ENCODE results near the gene LMNTD2. TPM values are rescaled to one million over a fixed set of nuclear protein-coding genes. Genes with fewer than 3 reads are reported as not detected.

The LMNTD2 gene
- total and polyA plus RNA-seq, 2 donors (not counting 3 experiments of a cell fraction or from before 2014, with no cell fraction given), result 2.1 to 2.6 TPM

DNA sequence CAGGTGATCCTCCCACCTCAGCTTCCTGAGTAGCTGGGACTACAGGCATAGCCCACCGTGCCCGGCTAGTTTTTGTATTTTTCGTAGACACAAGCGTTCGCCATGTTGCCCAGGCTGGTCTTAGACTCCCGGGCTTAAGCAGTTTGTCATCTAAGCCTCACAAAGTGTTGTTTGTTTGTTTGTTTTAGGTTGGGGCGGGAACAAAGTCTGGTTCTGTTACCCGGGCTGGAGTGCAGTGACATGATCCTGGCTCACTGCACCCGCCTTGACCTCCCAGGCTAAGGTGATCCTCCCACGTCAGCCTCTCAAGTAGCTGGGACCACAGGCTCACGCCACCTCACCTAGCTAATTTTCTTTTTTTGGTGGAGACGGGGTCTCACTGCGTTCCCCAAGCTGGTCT lies 42.6 kb upstream of the LMNTD2 start:
- Histone ChIP-seq H3K27ac (ENCODE audit: insufficient read depth, low read depth, low read length) (no peak overlapping the region), H3K4me3 (replicated peaks in 1 of 3; ENCODE audit: insufficient read depth in 1 of 3, low read depth in 1 of 3, low read length in 3 of 3) (no peak overlapping the region), H3K9ac (replicated peaks; ENCODE audit: extremely low read depth, insufficient read depth, low read length) (no peak overlapping the region), H3K4me2 (ENCODE audit: insufficient read depth, low read length) (no peak overlapping the region), H3K4me1 (ENCODE audit: control insufficient read depth, extremely low read depth, insufficient read depth, low read length) (no peaks in the 10 kb centered on the region), H3K9me3 (replicated peaks; ENCODE audit: control insufficient read depth, insufficient read depth, low read length) (no peaks in the 10 kb centered on the region), H3K9me1 (replicated peaks; ENCODE audit: control insufficient read depth, extremely low read depth, insufficient read depth, low read length) (no peaks in the 10 kb centered on the region), H3K27me3 (ENCODE audit: control insufficient read depth in 2 of 2, insufficient read depth in 2 of 2, low read length in 2 of 2) (no peaks in the 10 kb centered on the region), H3K36me3 (ENCODE audit: control insufficient read depth in 2 of 2, extremely low read depth in 1 of 2, insufficient read depth in 2 of 2, low read length in 2 of 2) (peaks cover 21 to 68% of the 10 kb centered on the region in 2 experiments), H4K20me1 (replicated peaks; ENCODE audit: control insufficient read depth, extremely low read depth, insufficient read depth, low read length) (no peaks in the 10 kb centered on the region), H3K79me2 (ENCODE audit: control insufficient read depth, insufficient read depth, low read length) (no peaks in the 10 kb centered on the region), H2AFZ (ENCODE audit: low read depth, low read length) (no peak overlapping the region)
- CTCF ChIA-PET, result no interaction called here
- BruUV-seq (replicated peaks), result no TSS peak
- POLR2A ChIA-PET, result no interaction called here
- no peak for FAIRE-seq
- TF ChIP-seq POLR2AphosphoS5 (IDR thresholded peaks at IDR 0.05; ENCODE audit: insufficient read depth, low read depth, low read length), result no peak
- no peak for TF ChIP-seq POLR2A (IDR thresholded peaks at IDR 0.05; ENCODE audit: low read depth, low read length)
- TF ChIP-seq, protein P1, sequence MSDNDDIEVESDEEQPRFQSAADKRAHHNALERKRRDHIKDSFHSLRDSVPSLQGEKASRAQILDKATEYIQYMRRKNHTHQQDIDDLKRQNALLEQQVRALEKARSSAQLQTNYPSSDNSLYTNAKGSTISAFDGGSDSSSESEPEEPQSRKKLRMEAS (IDR thresholded peaks at IDR 0.05; ENCODE audit: insufficient read depth, insufficient read length), result no peak
- no peak for TF ChIP-seq GATA2 (IDR thresholded peaks at IDR 0.05; ENCODE audit: insufficient read depth, insufficient read length, low read depth, low read length)
- no peak for TF ChIP-seq FOS (IDR thresholded peaks at IDR 0.05; ENCODE audit: borderline replicate concordance, insufficient read depth, low read length)
- TF ChIP-seq JUN (IDR thresholded peaks at IDR 0.05; ENCODE audit: borderline replicate concordance, insufficient read depth, insufficient read length, low read depth), result no peak
- TF ChIP-seq EZH2 (IDR thresholded peaks at IDR 0.05; ENCODE audit: borderline replicate concordance, low read depth, low read length, severe bottlenecking), result no peak
- no peak for TF ChIP-seq MYC (IDR thresholded peaks at IDR 0.05; ENCODE audit: low read depth, low read length)
- TF ChIP-seq, protein P2, sequence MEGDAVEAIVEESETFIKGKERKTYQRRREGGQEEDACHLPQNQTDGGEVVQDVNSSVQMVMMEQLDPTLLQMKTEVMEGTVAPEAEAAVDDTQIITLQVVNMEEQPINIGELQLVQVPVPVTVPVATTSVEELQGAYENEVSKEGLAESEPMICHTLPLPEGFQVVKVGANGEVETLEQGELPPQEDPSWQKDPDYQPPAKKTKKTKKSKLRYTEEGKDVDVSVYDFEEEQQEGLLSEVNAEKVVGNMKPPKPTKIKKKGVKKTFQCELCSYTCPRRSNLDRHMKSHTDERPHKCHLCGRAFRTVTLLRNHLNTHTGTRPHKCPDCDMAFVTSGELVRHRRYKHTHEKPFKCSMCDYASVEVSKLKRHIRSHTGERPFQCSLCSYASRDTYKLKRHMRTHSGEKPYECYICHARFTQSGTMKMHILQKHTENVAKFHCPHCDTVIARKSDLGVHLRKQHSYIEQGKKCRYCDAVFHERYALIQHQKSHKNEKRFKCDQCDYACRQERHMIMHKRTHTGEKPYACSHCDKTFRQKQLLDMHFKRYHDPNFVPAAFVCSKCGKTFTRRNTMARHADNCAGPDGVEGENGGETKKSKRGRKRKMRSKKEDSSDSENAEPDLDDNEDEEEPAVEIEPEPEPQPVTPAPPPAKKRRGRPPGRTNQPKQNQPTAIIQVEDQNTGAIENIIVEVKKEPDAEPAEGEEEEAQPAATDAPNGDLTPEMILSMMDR (IDR thresholded peaks at IDR 0.05; ENCODE audit: extremely low read depth in 1 of 2, insufficient read depth in 1 of 2, low read depth in 1 of 2, low read length in 2 of 2), result no peak
- DNase-seq (ENCODE audit: low read depth, low spot score), result no peak
- intact Hi-C loops (cut with micrococcal nuclease), result no loop called here
- dilution Hi-C loops (cut with MboI; ENCODE audit: extremely low pct_ligation_motif_present, low sequenced_read_pairs), result no loop called here
